Liver (tissue), 9 donors: ENCODE measurements around the gene THSD7B. TPM values are rescaled to one million over a fixed set of nuclear protein-coding genes. Genes with fewer than 3 reads are reported as not detected.

ENCODE experiments used
- DNase-seq: peaks from one replicate; pipeline ENCODE4 v3.0.0-alpha.2; 2017; ENCODE audit warnings: low spot score
- H3K27ac ChIP-seq, 2 donors: one replicate each; pipeline ENCODE4 v1.7.0; 2013; ENCODE audit warnings: inconsistent platforms in 2 of 2, low read length in 2 of 2, control low read depth in 1 of 2, low read depth in 1 of 2, mild to moderate bottlenecking in 1 of 2
- H3K27me3 ChIP-seq, 4 donors: one replicate each; pipeline versions ENCODE4 v1.6.1 to v1.7.0; 2013; ENCODE audit warnings: low read length in 3 of 4, inconsistent platforms in 1 of 4, mild to moderate bottlenecking in 1 of 4, moderate library complexity in 1 of 4; ENCODE audit not compliant: control insufficient read depth in 4 of 4, insufficient read depth in 4 of 4
- H3K36me3 ChIP-seq, 4 donors: one replicate each; pipeline versions ENCODE4 v1.6.1 to v1.7.0; 2013; ENCODE audit warnings: low read length in 3 of 4, mild to moderate bottlenecking in 3 of 4, low read depth in 1 of 4, moderate library complexity in 1 of 4; ENCODE audit not compliant: control insufficient read depth in 4 of 4, insufficient read depth in 3 of 4
- H3K4me1 ChIP-seq, 4 donors: one replicate each; pipeline versions ENCODE4 v1.6.1 to v1.7.0; 2013; ENCODE audit warnings: low read length in 3 of 4, mild to moderate bottlenecking in 3 of 4, moderate library complexity in 1 of 4; ENCODE audit not compliant: control insufficient read depth in 4 of 4, insufficient read depth in 4 of 4
- H3K4me3 ChIP-seq, 3 donors: one replicate each; pipeline versions ENCODE4 v1.6.1 to v1.7.0; 2013; ENCODE audit warnings: low read length in 3 of 3, control low read depth in 1 of 3, low read depth in 1 of 3, mild to moderate bottlenecking in 1 of 3
- H3K9ac ChIP-seq, 2 donors: one replicate each; pipeline ENCODE4 v1.7.0; 2013; ENCODE audit warnings: low read length in 2 of 2, mild to moderate bottlenecking in 2 of 2, moderate library complexity in 2 of 2, control low read depth in 1 of 2, low read depth in 1 of 2
- H3K9me3 ChIP-seq, 4 donors: one replicate each; pipeline versions ENCODE4 v1.6.1 to v1.7.0; 2013; ENCODE audit warnings: low read length in 3 of 4; ENCODE audit not compliant: control insufficient read depth in 4 of 4
- ATF3 ChIP-seq: IDR thresholded peaks from 2 replicates; pipeline ENCODE4 v1.6.1; 2016; ENCODE audit warnings: antibody characterized with exemption
- EGR1 ChIP-seq, 2 donors: IDR thresholded peaks; 2 replicates each; pipeline ENCODE4 v1.6.1; 2016 to 2018; ENCODE audit warnings: antibody characterized with exemption in 2 of 2, low read depth in 2 of 2
- FOXA1 ChIP-seq: IDR thresholded peaks from 2 replicates; pipeline ENCODE4 v1.6.1; 2016; ENCODE audit warnings: antibody characterized with exemption
- FOXA2 ChIP-seq: IDR thresholded peaks from 2 replicates; pipeline ENCODE4 v1.6.1; 2016; ENCODE audit warnings: antibody characterized with exemption
- GABPA ChIP-seq, 2 donors: IDR thresholded peaks in 1 of 2; conservative IDR thresholded peaks in 1 of 2; 2 replicates each; pipeline ENCODE4 v1.6.1; 2016; ENCODE audit warnings: antibody characterized with exemption in 2 of 2, mild to moderate bottlenecking in 1 of 2, moderate library complexity in 1 of 2
- HNF4A ChIP-seq, 2 donors: conservative IDR thresholded peaks; 2 replicates each; pipeline ENCODE4 v1.6.1; 2016; ENCODE audit warnings: antibody characterized with exemption in 2 of 2, mild to moderate bottlenecking in 2 of 2
- HNF4G ChIP-seq: IDR thresholded peaks from 2 replicates; pipeline ENCODE4 v1.6.1; 2016; ENCODE audit warnings: antibody characterized with exemption
- JUND ChIP-seq, 2 donors: IDR thresholded peaks; 2 replicates each; pipeline ENCODE4 v1.6.1; 2016; ENCODE audit warnings: antibody characterized with exemption in 2 of 2
- MAX ChIP-seq: IDR thresholded peaks from 2 replicates; pipeline ENCODE4 v1.6.1; 2016; ENCODE audit warnings: antibody characterized with exemption
- NR2F2 ChIP-seq: IDR thresholded peaks from 2 replicates; pipeline ENCODE4 v1.6.1; 2016; ENCODE audit warnings: antibody characterized with exemption
- RAD21 ChIP-seq, 2 donors: IDR thresholded peaks; 2 replicates each; pipeline ENCODE4 v1.6.1; 2016; ENCODE audit warnings: antibody characterized with exemption in 2 of 2, mild to moderate bottlenecking in 2 of 2
- REST ChIP-seq: IDR thresholded peaks from 2 replicates; pipeline ENCODE4 v1.6.1; 2016; ENCODE audit warnings: antibody characterized with exemption, mild to moderate bottlenecking
- RXRA ChIP-seq, 2 donors: IDR thresholded peaks; 2 replicates each; pipeline ENCODE4 v1.6.1; 2017 to 2018; ENCODE audit warnings: antibody characterized with exemption in 2 of 2, mild to moderate bottlenecking in 1 of 2
- SP1 ChIP-seq: IDR thresholded peaks from 2 replicates; pipeline ENCODE4 v1.6.1; 2018; ENCODE audit warnings: antibody characterized with exemption, mild to moderate bottlenecking
- TAF1 ChIP-seq: conservative IDR thresholded peaks from 2 replicates; pipeline ENCODE4 v1.6.1; 2016; ENCODE audit warnings: antibody characterized with exemption, mild to moderate bottlenecking
- YY1 ChIP-seq: IDR thresholded peaks from 2 replicates; pipeline ENCODE4 v1.6.1; 2016; ENCODE audit warnings: antibody characterized with exemption, mild to moderate bottlenecking
- WGBS: extraction: QIAGEN DNeasy Blood & Tissue Kit; methylation state at CpG from one replicate; pipeline ENCODE4 v1.1.7; 2013; 5-methylcytosine and 5-hydroxymethylcytosine counted together
- polyA plus RNA-seq, 2 donors: library from polyadenylated mRNA; stranded (reverse) in 1 of 2; unstranded in 1 of 2; fragments of 200-250 nt in 1 of 2; fragments of >200 nt in 1 of 2; fragmentation: Nextera tagmentation in 1 of 2; extraction: Ambion mirVana in 1 of 2; gene quantifications; one replicate each; pipeline versions ENCODE4 v1.2.1 to v1.2.3, GENCODE V29; 2013 to 2015
- total RNA-seq, 2 donors: library from RNA; depleted of rRNA; stranded (reverse); fragments of >200 nt; gene quantifications; one replicate each; pipeline ENCODE4 v1.2.3, GENCODE V29; 2014
- TF ChIP-seq, protein P1 (sequence below): fragments of 150-350 bp; IDR thresholded peaks from 2 replicates; pipeline ENCODE4 v1.5.1; 2017; ENCODE audit warnings: improper control_type of control experiment, low read depth, low read length; ENCODE audit not compliant: missing input control
- TF ChIP-seq, protein P2 (sequence below): IDR thresholded peaks from 2 replicates; pipeline ENCODE4 v1.6.1; 2016; ENCODE audit warnings: antibody characterized with exemption
- donor health status: healthy.
- donor health status: healthy.
- donor health status: healthy.
- donor health status: healthy.
- donor health status: healthy.

The THSD7B gene
- total and polyA plus RNA-seq, 4 donors: 0.01 to 0.75 (median 0.42) TPM; not detected in 1

GRCh38 chr2:137525132-137525531, 759.8 kb downstream of the THSD7B start:
- TF ChIP-seq RXRA (IDR thresholded peaks at IDR 0.05): no peak
- TF ChIP-seq, protein P1, sequence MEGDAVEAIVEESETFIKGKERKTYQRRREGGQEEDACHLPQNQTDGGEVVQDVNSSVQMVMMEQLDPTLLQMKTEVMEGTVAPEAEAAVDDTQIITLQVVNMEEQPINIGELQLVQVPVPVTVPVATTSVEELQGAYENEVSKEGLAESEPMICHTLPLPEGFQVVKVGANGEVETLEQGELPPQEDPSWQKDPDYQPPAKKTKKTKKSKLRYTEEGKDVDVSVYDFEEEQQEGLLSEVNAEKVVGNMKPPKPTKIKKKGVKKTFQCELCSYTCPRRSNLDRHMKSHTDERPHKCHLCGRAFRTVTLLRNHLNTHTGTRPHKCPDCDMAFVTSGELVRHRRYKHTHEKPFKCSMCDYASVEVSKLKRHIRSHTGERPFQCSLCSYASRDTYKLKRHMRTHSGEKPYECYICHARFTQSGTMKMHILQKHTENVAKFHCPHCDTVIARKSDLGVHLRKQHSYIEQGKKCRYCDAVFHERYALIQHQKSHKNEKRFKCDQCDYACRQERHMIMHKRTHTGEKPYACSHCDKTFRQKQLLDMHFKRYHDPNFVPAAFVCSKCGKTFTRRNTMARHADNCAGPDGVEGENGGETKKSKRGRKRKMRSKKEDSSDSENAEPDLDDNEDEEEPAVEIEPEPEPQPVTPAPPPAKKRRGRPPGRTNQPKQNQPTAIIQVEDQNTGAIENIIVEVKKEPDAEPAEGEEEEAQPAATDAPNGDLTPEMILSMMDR: no peak
- no peak for TF ChIP-seq RAD21 (IDR thresholded peaks at IDR 0.05)
- no peak for TF ChIP-seq NR2F2
- no peak for TF ChIP-seq FOXA2
- TF ChIP-seq YY1: no peak
- no peak for TF ChIP-seq REST
- no peak for TF ChIP-seq MAX
- TF ChIP-seq SP1: no peak
- no peak for TF ChIP-seq EGR1 (IDR thresholded peaks at IDR 0.05; ENCODE audit: low read depth in 2 of 2)
- TF ChIP-seq JUND (IDR thresholded peaks at IDR 0.05): no peak
- TF ChIP-seq GABPA (IDR thresholded peaks at IDR 0.05 in 1 of 2, conservative IDR thresholded peaks at IDR 0.05 in 1 of 2): no peak
- TF ChIP-seq ATF3: no peak
- TF ChIP-seq FOXA1: no peak
- no peak for TF ChIP-seq TAF1
- TF ChIP-seq HNF4G: no peak
- TF ChIP-seq, protein P2, sequence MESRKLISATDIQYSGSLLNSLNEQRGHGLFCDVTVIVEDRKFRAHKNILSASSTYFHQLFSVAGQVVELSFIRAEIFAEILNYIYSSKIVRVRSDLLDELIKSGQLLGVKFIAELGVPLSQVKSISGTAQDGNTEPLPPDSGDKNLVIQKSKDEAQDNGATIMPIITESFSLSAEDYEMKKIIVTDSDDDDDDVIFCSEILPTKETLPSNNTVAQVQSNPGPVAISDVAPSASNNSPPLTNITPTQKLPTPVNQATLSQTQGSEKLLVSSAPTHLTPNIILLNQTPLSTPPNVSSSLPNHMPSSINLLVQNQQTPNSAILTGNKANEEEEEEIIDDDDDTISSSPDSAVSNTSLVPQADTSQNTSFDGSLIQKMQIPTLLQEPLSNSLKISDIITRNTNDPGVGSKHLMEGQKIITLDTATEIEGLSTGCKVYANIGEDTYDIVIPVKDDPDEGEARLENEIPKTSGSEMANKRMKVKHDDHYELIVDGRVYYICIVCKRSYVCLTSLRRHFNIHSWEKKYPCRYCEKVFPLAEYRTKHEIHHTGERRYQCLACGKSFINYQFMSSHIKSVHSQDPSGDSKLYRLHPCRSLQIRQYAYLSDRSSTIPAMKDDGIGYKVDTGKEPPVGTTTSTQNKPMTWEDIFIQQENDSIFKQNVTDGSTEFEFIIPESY: no peak
- TF ChIP-seq HNF4A (conservative IDR thresholded peaks at IDR 0.05): no peak
- Histone ChIP-seq H3K36me3 (no peaks in the 10 kb centered on the region), H3K4me1 (no peaks in the 10 kb centered on the region), H3K27ac (no peak overlapping the region), H3K9ac (no peak overlapping the region), H3K4me3 (no peak overlapping the region), H3K9me3 (no peaks in the 10 kb centered on the region), H3K27me3 (no peaks in the 10 kb centered on the region)
- no peak for DNase-seq
- WGBS: 57% methylated on average over 1 of the region's 1 CpG
